Germinal center (tissue), 1 donor: Measurements from ENCODE around the gene GOLGA6L4.
"Not testable (repeated sequence)": the region's sequence is repeated elsewhere in the genome, so short reads cannot be mapped to it uniquely, and the experiment has no call there.

Source experiments
- DNase-seq: peaks from one replicate; pipeline ENCODE4 v3.0.0; 2012; ENCODE audit warnings: mixed read lengths, low spot score

GOLGA6L4 gene

GRCh38 chr15:84235573-84235972, at the start of gene GOLGA6L4:
TSS of gene GOLGA6L4 (plus strand) at chr15:84235773. CDS start at chr15:84235835, 62 bp downstream.
- not testable (repeated sequence) for DNase-seq

- not testable (repeated sequence) for DNase-seq
Observed at GRCh38 chr15:84192982-84193381, 42.6 kb upstream of the GOLGA6L4 start.

- DNase-seq, result not testable (repeated sequence)
Observed at GRCh38 chr15:84195603-84196002, 40.0 kb upstream of the GOLGA6L4 start.

GRCh38 chr15:84196530-84197188, 38.9 kb upstream of the GOLGA6L4 start:
- DNase-seq, result not testable (repeated sequence)

GRCh38 chr15:84199865-84200264, 35.7 kb upstream of the GOLGA6L4 start:
- not testable (repeated sequence) for DNase-seq

GRCh38 chr15:84246441-84246840, 10.9 kb downstream of the GOLGA6L4 start:
- not testable (repeated sequence) for DNase-seq
